ENCODE results near the gene ADD1.
"Not testable (repeated sequence)": the region's sequence is repeated elsewhere in the genome, so short reads cannot be mapped to it uniquely, and the experiment has no call there.

The ADD1 gene

DNA sequence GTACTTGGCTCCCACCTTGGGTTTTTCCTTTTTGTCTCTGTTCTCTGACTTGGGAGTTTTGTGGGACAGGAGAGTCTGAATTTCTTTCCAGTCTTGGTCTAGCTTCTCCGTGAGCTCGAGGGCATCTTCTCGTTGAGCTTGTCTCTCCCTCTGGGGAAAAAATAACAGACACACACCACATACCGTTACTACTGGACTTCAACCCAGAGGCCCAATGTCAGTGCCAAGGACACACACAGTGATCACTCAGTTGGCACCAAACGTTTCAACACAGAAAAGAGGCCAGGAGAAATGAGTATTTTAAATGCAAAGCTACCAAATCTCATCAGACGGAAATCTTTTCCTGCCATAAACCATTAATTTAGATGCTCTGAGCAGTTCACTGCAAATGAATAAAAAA lies 109.9 kb downstream of the ADD1 start:
- Histone ChIP-seq H3K9me3 (ENCODE audit: control insufficient read depth, low read length) (no peaks in the 10 kb centered on the region), H3K27ac (ENCODE audit: low read depth, low read length, severe bottlenecking) (no peak overlapping the region), H3K36me3 (ENCODE audit: control insufficient read depth, insufficient read depth, low read length) (peaks cover 97% of the 10 kb centered on the region), H3K4me1 (ENCODE audit: control insufficient read depth, insufficient read depth, low read length, poor library complexity, severe bottlenecking) (peaks cover 1% of the 10 kb centered on the region), H3K4me3 (ENCODE audit: extremely low read depth, insufficient read depth, low read length, poor library complexity, severe bottlenecking) (no peak overlapping the region)
- WGBS, 2 experiments (ENCODE audit: insufficient coverage in 2 of 2): 98% methylated on average over 4 of the region's 6 CpGs; no CpG with 5 or more reads in 1 of the 2 experiments

DNA sequence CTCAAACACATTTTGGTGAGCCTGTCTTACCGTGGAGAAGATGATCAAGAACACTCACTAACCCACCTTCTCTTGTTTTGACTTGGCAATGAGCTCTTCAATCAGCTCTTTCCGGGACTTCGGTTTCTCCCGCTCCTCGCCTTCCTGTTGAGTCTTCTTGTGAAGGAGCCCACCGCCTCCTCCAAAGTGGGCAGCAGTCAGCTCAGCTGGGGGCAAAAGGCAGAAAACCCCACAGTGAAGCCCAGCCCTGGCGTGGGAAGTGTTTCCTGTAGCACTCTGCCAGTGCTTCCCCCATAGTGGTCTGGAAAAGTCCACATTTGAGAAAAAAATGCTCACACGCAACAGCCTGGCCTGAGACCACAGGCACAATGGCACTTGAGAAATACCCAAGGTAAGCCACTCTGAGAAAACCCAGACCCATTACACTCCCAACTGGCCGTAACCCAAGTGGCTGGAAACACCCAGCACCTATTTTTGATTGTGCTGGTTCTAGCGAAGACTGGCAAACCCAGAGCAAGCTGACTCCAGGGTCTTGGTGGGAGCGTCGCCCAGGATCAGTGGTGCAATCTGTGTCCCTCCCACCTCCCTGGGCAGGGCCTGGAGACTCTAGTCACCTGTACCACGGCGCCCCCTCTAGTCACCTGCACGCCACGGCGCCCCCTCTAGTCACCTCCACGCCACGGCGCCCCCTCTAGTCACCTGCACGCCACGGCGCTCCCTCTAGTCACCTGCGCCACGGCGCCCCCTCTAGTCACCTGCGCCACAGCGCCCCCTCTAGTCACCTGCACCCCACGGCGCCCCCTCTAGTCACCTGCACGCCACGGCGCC lies 110.9 kb downstream of the ADD1 start:
- peak overlapping the region; percentile 41 for H3K27ac ChIP-seq (ENCODE audit: low read depth, low read length, severe bottlenecking)
- H3K4me3 ChIP-seq (ENCODE audit: extremely low read depth, insufficient read depth, low read length, poor library complexity, severe bottlenecking): no peak overlapping the region
- H3K9me3 ChIP-seq (ENCODE audit: control insufficient read depth, low read length): no peaks in the 10 kb centered on the region
- 96 to 100% methylated on average over 11 to 20 of the region's 33 CpGs for WGBS, 2 experiments (ENCODE audit: insufficient coverage in 2 of 2)
- H3K36me3 ChIP-seq (ENCODE audit: control insufficient read depth, insufficient read depth, low read length): peaks cover 93% of the 10 kb centered on the region
- peaks cover 6% of the 10 kb centered on the region for H3K4me1 ChIP-seq (ENCODE audit: control insufficient read depth, insufficient read depth, low read length, poor library complexity, severe bottlenecking)

DNA sequence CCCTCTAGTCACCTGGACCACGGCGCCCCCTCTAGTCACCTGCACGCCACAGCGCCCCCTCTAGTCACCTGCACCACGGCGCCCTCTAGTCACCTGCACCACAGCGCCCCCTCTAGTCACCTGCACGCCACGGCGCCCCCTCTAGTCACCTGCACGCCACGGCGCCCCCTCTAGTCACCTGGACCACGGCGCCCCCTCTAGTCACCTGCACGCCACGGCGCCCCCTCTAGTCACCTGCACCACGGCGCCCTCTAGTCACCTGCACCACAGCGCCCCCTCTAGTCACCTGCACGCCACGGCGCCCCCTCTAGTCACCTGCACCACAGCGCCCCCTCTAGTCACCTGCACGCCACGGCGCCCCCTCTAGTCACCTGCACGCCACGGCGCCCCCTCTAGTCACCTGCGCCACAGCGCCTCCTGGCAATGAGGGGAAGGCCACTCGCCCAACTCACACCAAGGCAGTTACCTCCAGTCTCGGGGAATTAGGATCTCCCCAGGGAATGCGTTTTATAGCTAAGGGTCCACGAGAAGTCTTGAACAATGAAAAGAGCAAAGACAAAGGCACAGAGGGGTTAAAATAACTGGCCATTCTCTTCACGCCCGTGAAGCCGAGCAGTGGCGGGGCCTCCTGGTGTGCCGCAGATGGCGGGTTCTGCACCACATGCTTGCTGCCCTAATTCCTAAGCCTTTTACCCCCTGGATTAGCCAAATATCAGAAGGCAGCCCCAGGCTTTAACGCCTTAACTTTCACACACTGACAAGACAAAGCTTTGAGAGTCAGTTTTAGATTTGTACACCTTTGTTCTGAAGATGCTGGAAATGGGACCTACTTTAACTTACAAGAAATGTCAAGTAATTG lies 111.8 kb downstream of the ADD1 start:
- WGBS, 2 experiments (ENCODE audit: insufficient coverage in 2 of 2): 93 to 98% methylated on average over 19 to 23 of the region's 44 CpGs
- not testable (repeated sequence) for H3K9me3 ChIP-seq (ENCODE audit: control insufficient read depth, low read length); H3K27ac ChIP-seq (ENCODE audit: low read depth, low read length, severe bottlenecking); H3K4me1 ChIP-seq (ENCODE audit: control insufficient read depth, insufficient read depth, low read length, poor library complexity, severe bottlenecking); H3K4me3 ChIP-seq (ENCODE audit: extremely low read depth, insufficient read depth, low read length, poor library complexity, severe bottlenecking)
- H3K36me3 ChIP-seq (ENCODE audit: control insufficient read depth, insufficient read depth, low read length): peaks cover 87% of the 10 kb centered on the region

DNA sequence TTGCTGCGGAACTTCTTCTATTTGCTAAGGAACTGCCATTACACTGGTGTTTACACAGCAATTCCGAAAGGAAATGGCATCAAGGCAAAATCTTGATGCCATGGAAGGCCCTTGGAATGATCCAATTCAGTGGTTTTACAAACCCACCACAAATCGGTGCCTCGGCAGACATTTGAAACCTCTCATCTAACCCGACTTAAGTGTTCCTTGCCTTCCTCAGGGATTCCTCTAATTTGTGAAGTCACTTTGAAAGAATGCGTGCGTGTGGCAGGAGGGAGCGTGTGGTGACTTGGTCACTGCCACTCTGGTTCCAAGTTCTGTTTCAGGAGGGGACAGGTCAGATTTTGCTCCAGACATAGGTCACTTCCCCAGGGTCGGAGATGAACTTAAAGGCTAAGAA lies 114.8 kb downstream of the ADD1 start:
- H3K27ac ChIP-seq (ENCODE audit: low read depth, low read length, severe bottlenecking): peak overlapping the region; percentile 67
- peaks cover 6% of the 10 kb centered on the region for H3K4me1 ChIP-seq (ENCODE audit: control insufficient read depth, insufficient read depth, low read length, poor library complexity, severe bottlenecking)
- peaks cover 58% of the 10 kb centered on the region for H3K36me3 ChIP-seq (ENCODE audit: control insufficient read depth, insufficient read depth, low read length)
- no peak overlapping the region for H3K4me3 ChIP-seq (ENCODE audit: extremely low read depth, insufficient read depth, low read length, poor library complexity, severe bottlenecking)
- H3K9me3 ChIP-seq (ENCODE audit: control insufficient read depth, low read length): no peaks in the 10 kb centered on the region
- 82 to 88% methylated on average over 8 to 9 of the region's 9 CpGs for WGBS, 2 experiments (ENCODE audit: insufficient coverage in 2 of 2)

- H3K4me3 ChIP-seq (ENCODE audit: extremely low read depth, insufficient read depth, low read length, poor library complexity, severe bottlenecking); H3K9me3 ChIP-seq (ENCODE audit: control insufficient read depth, low read length); H3K4me1 ChIP-seq (ENCODE audit: control insufficient read depth, insufficient read depth, low read length, poor library complexity, severe bottlenecking); H3K27ac ChIP-seq (ENCODE audit: low read depth, low read length, severe bottlenecking): not testable (repeated sequence)
- no CpG with 5 or more reads among the region's 4 CpGs for WGBS, 2 experiments (ENCODE audit: insufficient coverage in 2 of 2)
- H3K36me3 ChIP-seq (ENCODE audit: control insufficient read depth, insufficient read depth, low read length): peaks cover 40% of the 10 kb centered on the region
These were observed 116.8 kb downstream of the ADD1 start for GRCh38 chr4:2960450-2960849.

DNA sequence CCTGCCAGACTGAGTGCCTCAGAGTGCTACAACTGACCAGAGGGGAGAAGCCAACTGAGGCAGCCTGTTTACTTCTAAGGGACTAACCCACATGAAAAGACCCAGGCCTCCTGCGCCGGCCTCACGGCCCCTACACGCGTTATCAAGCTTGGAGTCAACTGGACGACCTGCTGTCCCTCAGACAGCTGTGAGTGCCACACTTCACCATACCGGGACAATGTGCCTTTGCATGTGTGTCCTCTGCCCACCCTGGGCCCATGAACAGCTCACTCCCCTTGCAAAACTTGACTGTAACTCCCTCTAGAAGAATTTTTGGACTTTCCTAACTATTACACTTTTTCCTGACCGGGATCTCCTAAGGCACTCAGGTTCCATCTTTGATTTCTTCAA lies 117.8 kb downstream of the ADD1 start:
- Histone ChIP-seq H3K4me1 (ENCODE audit: control insufficient read depth, insufficient read depth, low read length, poor library complexity, severe bottlenecking) (peaks cover 6% of the 10 kb centered on the region), H3K36me3 (ENCODE audit: control insufficient read depth, insufficient read depth, low read length) (peaks cover 35% of the 10 kb centered on the region), H3K9me3 (ENCODE audit: control insufficient read depth, low read length) (no peaks in the 10 kb centered on the region), H3K27ac (ENCODE audit: low read depth, low read length, severe bottlenecking) (peak overlapping the region; percentile 39), H3K4me3 (ENCODE audit: extremely low read depth, insufficient read depth, low read length, poor library complexity, severe bottlenecking) (peak overlapping the region; percentile 70)
- 74 to 81% methylated on average over 7 to 8 of the region's 8 CpGs for WGBS, 2 experiments (ENCODE audit: insufficient coverage in 2 of 2)

DNA sequence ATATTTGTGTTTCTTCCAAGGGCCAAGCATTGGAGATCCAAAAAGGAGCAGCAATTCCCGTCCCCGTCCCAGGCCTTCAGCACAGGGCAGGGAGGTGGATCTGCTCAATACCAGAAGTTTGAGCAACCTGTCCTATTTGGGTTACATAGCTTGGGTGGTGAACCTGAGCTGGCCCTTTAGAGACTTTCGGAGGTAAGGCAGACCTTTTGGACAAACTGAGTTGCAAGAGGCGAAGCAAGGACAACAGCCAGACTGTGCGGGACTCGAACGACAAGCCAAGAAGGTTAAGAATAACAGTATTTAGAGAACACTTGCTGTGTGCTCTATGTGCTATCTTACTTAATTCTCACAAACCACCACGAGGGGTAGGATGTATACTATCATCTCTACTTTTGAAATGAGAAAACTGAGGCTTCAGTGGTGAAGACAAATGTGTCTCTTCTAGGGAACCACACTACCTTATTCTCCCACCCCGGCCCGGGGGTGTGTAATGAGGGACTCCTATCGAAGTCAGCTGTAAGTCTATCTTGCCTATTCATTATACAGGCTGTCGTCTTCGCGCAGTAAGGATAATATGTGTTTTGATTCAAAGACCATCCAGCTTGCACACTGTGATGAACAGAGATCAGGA lies 118.3 kb downstream of the ADD1 start:
- Histone ChIP-seq H3K36me3 (ENCODE audit: control insufficient read depth, insufficient read depth, low read length) (peaks cover 29% of the 10 kb centered on the region), H3K27ac (ENCODE audit: low read depth, low read length, severe bottlenecking) (peak overlapping the region; percentile 91), H3K9me3 (ENCODE audit: control insufficient read depth, low read length) (no peaks in the 10 kb centered on the region), H3K4me3 (ENCODE audit: extremely low read depth, insufficient read depth, low read length, poor library complexity, severe bottlenecking) (peak overlapping the region; percentile 70), H3K4me1 (ENCODE audit: control insufficient read depth, insufficient read depth, low read length, poor library complexity, severe bottlenecking) (peaks cover 6% of the 10 kb centered on the region)
- 63 to 81% methylated on average over 4 to 8 of the region's 14 CpGs for WGBS, 2 experiments (ENCODE audit: insufficient coverage in 2 of 2)

GRCh38 chr4:2962614-2963174 lies 119.0 kb downstream of the ADD1 start:
- Histone ChIP-seq H3K9me3 (ENCODE audit: control insufficient read depth, low read length) (no peaks in the 10 kb centered on the region), H3K27ac (ENCODE audit: low read depth, low read length, severe bottlenecking) (peak overlapping the region; percentile 91), H3K36me3 (ENCODE audit: control insufficient read depth, insufficient read depth, low read length) (peaks cover 22% of the 10 kb centered on the region), H3K4me1 (ENCODE audit: control insufficient read depth, insufficient read depth, low read length, poor library complexity, severe bottlenecking) (peaks cover 6% of the 10 kb centered on the region), H3K4me3 (ENCODE audit: extremely low read depth, insufficient read depth, low read length, poor library complexity, severe bottlenecking) (peak overlapping the region; percentile 70)
- 0 to 1% methylated on average over 33 to 40 of the region's 40 CpGs for WGBS, 2 experiments (ENCODE audit: insufficient coverage in 2 of 2)

- Histone ChIP-seq H3K4me1 (ENCODE audit: control insufficient read depth, insufficient read depth, low read length, poor library complexity, severe bottlenecking) (peaks cover 5% of the 10 kb centered on the region), H3K4me3 (ENCODE audit: extremely low read depth, insufficient read depth, low read length, poor library complexity, severe bottlenecking) (peak within 1 kb of the TSS; percentile 70), H3K36me3 (ENCODE audit: control insufficient read depth, insufficient read depth, low read length) (peaks cover 15% of the 10 kb centered on the region), H3K9me3 (ENCODE audit: control insufficient read depth, low read length) (no peaks in the 10 kb centered on the region), H3K27ac (ENCODE audit: low read depth, low read length, severe bottlenecking) (peak within 1 kb of the TSS; percentile 91)
- WGBS, 2 experiments (ENCODE audit: insufficient coverage in 2 of 2): 0 to 1% methylated on average over 78 to 101 of the region's 105 CpGs
These were observed 119.7 kb downstream of the ADD1 start, which contains the start of the genes GRK4 and NOP14 for GRCh38 chr4:2963175-2963965. Gene GRK4, plus strand, starts transcription at chr4:2963571. Its CDS starts 500 bp downstream, at chr4:2964071. Gene NOP14, minus strand, starts transcription at chr4:2963406. Its CDS starts 87 bp downstream, at chr4:2963319.
